Liver (tissue), 9 donors: ENCODE measurements around the gene PLB1. TPM values are rescaled to one million over a fixed set of nuclear protein-coding genes. Genes with fewer than 3 reads are reported as not detected.

Source experiments
- DNase-seq: peaks from one replicate; pipeline ENCODE4 v3.0.0-alpha.2; 2017; ENCODE audit warnings: low spot score
- H3K27ac ChIP-seq, 2 donors: one replicate each; pipeline ENCODE4 v1.7.0; 2013; ENCODE audit warnings: inconsistent platforms in 2 of 2, low read length in 2 of 2, control low read depth in 1 of 2, low read depth in 1 of 2, mild to moderate bottlenecking in 1 of 2
- H3K27me3 ChIP-seq, 4 donors: one replicate each; pipeline versions ENCODE4 v1.6.1 to v1.7.0; 2013; ENCODE audit warnings: low read length in 3 of 4, inconsistent platforms in 1 of 4, mild to moderate bottlenecking in 1 of 4, moderate library complexity in 1 of 4; ENCODE audit not compliant: control insufficient read depth in 4 of 4, insufficient read depth in 4 of 4
- H3K36me3 ChIP-seq, 4 donors: one replicate each; pipeline versions ENCODE4 v1.6.1 to v1.7.0; 2013; ENCODE audit warnings: low read length in 3 of 4, mild to moderate bottlenecking in 3 of 4, low read depth in 1 of 4, moderate library complexity in 1 of 4; ENCODE audit not compliant: control insufficient read depth in 4 of 4, insufficient read depth in 3 of 4
- H3K4me1 ChIP-seq, 4 donors: one replicate each; pipeline versions ENCODE4 v1.6.1 to v1.7.0; 2013; ENCODE audit warnings: low read length in 3 of 4, mild to moderate bottlenecking in 3 of 4, moderate library complexity in 1 of 4; ENCODE audit not compliant: control insufficient read depth in 4 of 4, insufficient read depth in 4 of 4
- H3K4me3 ChIP-seq, 3 donors: one replicate each; pipeline versions ENCODE4 v1.6.1 to v1.7.0; 2013; ENCODE audit warnings: low read length in 3 of 3, control low read depth in 1 of 3, low read depth in 1 of 3, mild to moderate bottlenecking in 1 of 3
- H3K9ac ChIP-seq, 2 donors: one replicate each; pipeline ENCODE4 v1.7.0; 2013; ENCODE audit warnings: low read length in 2 of 2, mild to moderate bottlenecking in 2 of 2, moderate library complexity in 2 of 2, control low read depth in 1 of 2, low read depth in 1 of 2
- H3K9me3 ChIP-seq, 4 donors: one replicate each; pipeline versions ENCODE4 v1.6.1 to v1.7.0; 2013; ENCODE audit warnings: low read length in 3 of 4; ENCODE audit not compliant: control insufficient read depth in 4 of 4
- FOXA1 ChIP-seq: IDR thresholded peaks from 2 replicates; pipeline ENCODE4 v1.6.1; 2016; ENCODE audit warnings: antibody characterized with exemption
- FOXA2 ChIP-seq: IDR thresholded peaks from 2 replicates; pipeline ENCODE4 v1.6.1; 2016; ENCODE audit warnings: antibody characterized with exemption
- HNF4A ChIP-seq, 2 donors: conservative IDR thresholded peaks; 2 replicates each; pipeline ENCODE4 v1.6.1; 2016; ENCODE audit warnings: antibody characterized with exemption in 2 of 2, mild to moderate bottlenecking in 2 of 2
- HNF4G ChIP-seq: IDR thresholded peaks from 2 replicates; pipeline ENCODE4 v1.6.1; 2016; ENCODE audit warnings: antibody characterized with exemption
- JUND ChIP-seq, 2 donors: IDR thresholded peaks; 2 replicates each; pipeline ENCODE4 v1.6.1; 2016; ENCODE audit warnings: antibody characterized with exemption in 2 of 2
- NR2F2 ChIP-seq: IDR thresholded peaks from 2 replicates; pipeline ENCODE4 v1.6.1; 2016; ENCODE audit warnings: antibody characterized with exemption
- RAD21 ChIP-seq, 2 donors: IDR thresholded peaks; 2 replicates each; pipeline ENCODE4 v1.6.1; 2016; ENCODE audit warnings: antibody characterized with exemption in 2 of 2, mild to moderate bottlenecking in 2 of 2
- RXRA ChIP-seq, 2 donors: IDR thresholded peaks; 2 replicates each; pipeline ENCODE4 v1.6.1; 2017 to 2018; ENCODE audit warnings: antibody characterized with exemption in 2 of 2, mild to moderate bottlenecking in 1 of 2
- SP1 ChIP-seq: IDR thresholded peaks from 2 replicates; pipeline ENCODE4 v1.6.1; 2018; ENCODE audit warnings: antibody characterized with exemption, mild to moderate bottlenecking
- TAF1 ChIP-seq: conservative IDR thresholded peaks from 2 replicates; pipeline ENCODE4 v1.6.1; 2016; ENCODE audit warnings: antibody characterized with exemption, mild to moderate bottlenecking
- YY1 ChIP-seq: IDR thresholded peaks from 2 replicates; pipeline ENCODE4 v1.6.1; 2016; ENCODE audit warnings: antibody characterized with exemption, mild to moderate bottlenecking
- WGBS: extraction: QIAGEN DNeasy Blood & Tissue Kit; methylation state at CpG from one replicate; pipeline ENCODE4 v1.1.7; 2013; 5-methylcytosine and 5-hydroxymethylcytosine counted together
- polyA plus RNA-seq, 2 donors: library from polyadenylated mRNA; stranded (reverse) in 1 of 2; unstranded in 1 of 2; fragments of 200-250 nt in 1 of 2; fragments of >200 nt in 1 of 2; fragmentation: Nextera tagmentation in 1 of 2; extraction: Ambion mirVana in 1 of 2; gene quantifications; one replicate each; pipeline versions ENCODE4 v1.2.1 to v1.2.3, GENCODE V29; 2013 to 2015
- total RNA-seq, 2 donors: library from RNA; depleted of rRNA; stranded (reverse); fragments of >200 nt; gene quantifications; one replicate each; pipeline ENCODE4 v1.2.3, GENCODE V29; 2014
- TF ChIP-seq, protein P1 (sequence below): IDR thresholded peaks from 2 replicates; pipeline ENCODE4 v1.6.1; 2016; ENCODE audit warnings: antibody characterized with exemption
- TF ChIP-seq, protein P2 (sequence below): IDR thresholded peaks from 2 replicates; pipeline ENCODE4 v1.6.1; 2016; ENCODE audit warnings: antibody characterized with exemption
- TF ChIP-seq, protein P3 (sequence below): fragments of 150-350 bp; IDR thresholded peaks from 2 replicates; pipeline ENCODE4 v1.5.1; 2017; ENCODE audit warnings: improper control_type of control experiment, low read depth, low read length; ENCODE audit not compliant: missing input control
- TF ChIP-seq, protein P4 (sequence below): IDR thresholded peaks from 2 replicates; pipeline ENCODE4 v1.6.1; 2016; ENCODE audit warnings: antibody characterized with exemption
- donor health status: healthy.
- donor health status: healthy.
- donor health status: healthy.
- donor health status: healthy.
- donor health status: healthy.

Gene PLB1
- total and polyA plus RNA-seq, 4 donors: 0.58 to 4.5 (median 1.6) TPM

DNA sequence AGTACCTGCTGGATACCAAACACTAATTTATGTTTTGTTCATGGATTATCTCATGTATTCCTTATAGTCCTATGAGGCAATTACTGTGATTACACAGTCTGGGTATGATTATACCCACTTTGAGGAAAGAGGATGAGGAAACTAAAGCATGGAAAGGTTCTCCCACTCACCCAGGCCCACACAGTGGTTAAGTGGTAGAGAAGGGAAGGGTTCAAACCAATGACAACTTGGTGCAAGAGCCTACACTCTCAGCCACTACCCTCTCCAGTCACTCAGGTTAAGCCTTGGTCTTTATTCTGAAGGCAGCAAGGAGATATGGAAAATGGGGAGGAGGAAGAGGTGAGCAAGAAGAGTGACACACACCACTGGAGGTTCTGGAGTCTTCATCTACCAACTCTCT lies 191.3 kb downstream of the PLB1 start:
- DNase-seq: no peak
- Histone ChIP-seq H3K27ac (no peak overlapping the region), H3K4me3 (no peak overlapping the region), H3K9me3 (no peaks in the 10 kb centered on the region), H3K27me3 (no peaks in the 10 kb centered on the region), H3K4me1 (peaks cover 0 to 8% (median 6%) of the 10 kb centered on the region in 4 donors), H3K9ac (no peak overlapping the region), H3K36me3 (no peaks in the 10 kb centered on the region)
- TF ChIP-seq, protein P1, sequence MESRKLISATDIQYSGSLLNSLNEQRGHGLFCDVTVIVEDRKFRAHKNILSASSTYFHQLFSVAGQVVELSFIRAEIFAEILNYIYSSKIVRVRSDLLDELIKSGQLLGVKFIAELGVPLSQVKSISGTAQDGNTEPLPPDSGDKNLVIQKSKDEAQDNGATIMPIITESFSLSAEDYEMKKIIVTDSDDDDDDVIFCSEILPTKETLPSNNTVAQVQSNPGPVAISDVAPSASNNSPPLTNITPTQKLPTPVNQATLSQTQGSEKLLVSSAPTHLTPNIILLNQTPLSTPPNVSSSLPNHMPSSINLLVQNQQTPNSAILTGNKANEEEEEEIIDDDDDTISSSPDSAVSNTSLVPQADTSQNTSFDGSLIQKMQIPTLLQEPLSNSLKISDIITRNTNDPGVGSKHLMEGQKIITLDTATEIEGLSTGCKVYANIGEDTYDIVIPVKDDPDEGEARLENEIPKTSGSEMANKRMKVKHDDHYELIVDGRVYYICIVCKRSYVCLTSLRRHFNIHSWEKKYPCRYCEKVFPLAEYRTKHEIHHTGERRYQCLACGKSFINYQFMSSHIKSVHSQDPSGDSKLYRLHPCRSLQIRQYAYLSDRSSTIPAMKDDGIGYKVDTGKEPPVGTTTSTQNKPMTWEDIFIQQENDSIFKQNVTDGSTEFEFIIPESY: no peak
- no peak for TF ChIP-seq JUND (IDR thresholded peaks at IDR 0.05)
- no peak for TF ChIP-seq TAF1
- TF ChIP-seq RAD21 (IDR thresholded peaks at IDR 0.05): no peak
- TF ChIP-seq RXRA (IDR thresholded peaks at IDR 0.05): no peak
- no peak for TF ChIP-seq YY1
- TF ChIP-seq NR2F2: no peak
- TF ChIP-seq, protein P2, sequence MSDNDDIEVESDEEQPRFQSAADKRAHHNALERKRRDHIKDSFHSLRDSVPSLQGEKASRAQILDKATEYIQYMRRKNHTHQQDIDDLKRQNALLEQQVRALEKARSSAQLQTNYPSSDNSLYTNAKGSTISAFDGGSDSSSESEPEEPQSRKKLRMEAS: no peak
- TF ChIP-seq, protein P3, sequence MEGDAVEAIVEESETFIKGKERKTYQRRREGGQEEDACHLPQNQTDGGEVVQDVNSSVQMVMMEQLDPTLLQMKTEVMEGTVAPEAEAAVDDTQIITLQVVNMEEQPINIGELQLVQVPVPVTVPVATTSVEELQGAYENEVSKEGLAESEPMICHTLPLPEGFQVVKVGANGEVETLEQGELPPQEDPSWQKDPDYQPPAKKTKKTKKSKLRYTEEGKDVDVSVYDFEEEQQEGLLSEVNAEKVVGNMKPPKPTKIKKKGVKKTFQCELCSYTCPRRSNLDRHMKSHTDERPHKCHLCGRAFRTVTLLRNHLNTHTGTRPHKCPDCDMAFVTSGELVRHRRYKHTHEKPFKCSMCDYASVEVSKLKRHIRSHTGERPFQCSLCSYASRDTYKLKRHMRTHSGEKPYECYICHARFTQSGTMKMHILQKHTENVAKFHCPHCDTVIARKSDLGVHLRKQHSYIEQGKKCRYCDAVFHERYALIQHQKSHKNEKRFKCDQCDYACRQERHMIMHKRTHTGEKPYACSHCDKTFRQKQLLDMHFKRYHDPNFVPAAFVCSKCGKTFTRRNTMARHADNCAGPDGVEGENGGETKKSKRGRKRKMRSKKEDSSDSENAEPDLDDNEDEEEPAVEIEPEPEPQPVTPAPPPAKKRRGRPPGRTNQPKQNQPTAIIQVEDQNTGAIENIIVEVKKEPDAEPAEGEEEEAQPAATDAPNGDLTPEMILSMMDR: no peak
- no peak for TF ChIP-seq HNF4G
- no peak for TF ChIP-seq SP1
- TF ChIP-seq FOXA1: no peak
- no peak for TF ChIP-seq FOXA2

DNA sequence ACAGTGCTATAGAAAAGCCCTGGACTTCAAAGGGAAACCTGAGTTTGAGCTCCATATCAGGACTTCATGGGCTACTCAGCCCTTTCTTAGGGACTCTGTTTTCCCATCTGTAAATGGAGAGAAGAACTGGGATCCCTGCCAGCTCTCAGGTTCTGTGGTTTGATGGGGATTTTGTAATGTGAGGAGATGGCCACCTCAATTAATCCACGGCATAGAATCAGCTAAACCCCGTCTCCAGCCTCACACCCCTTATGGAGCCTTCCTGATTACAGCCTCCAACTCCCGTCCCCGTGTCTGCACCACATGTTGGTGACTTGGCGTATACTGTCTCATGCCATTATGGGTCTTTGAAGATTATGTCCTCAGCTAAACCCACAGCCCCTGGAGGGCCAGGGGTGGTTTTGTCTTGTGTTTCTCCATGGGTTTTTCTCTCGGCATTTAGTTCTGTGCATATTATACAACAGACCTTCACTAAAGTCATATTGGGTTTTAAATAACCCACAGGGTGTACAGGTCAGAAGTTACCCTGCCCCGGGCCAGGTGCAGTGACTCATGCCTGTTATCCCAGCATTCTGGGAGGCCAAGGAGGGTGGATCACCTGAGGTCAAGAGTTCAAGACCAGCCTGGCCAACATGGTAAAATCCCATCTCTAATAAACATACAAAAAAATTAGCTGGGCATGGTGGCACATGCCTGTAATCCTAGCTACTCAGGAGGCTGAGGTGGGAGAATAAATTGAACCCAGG lies 192.0 kb downstream of the PLB1 start:
- 93% methylated on average over 7 of the region's 7 CpGs for WGBS
- no peaks in the 10 kb centered on the region for H3K9me3 ChIP-seq
- H3K27ac ChIP-seq: no peak overlapping the region
- DNase-seq: no peak
- no peak overlapping the region for H3K4me3 ChIP-seq
- TF ChIP-seq YY1 (no peak), FOXA2 (no peak), RAD21 (IDR thresholded peaks at IDR 0.05) (no peak), FOXA1 (no peak), HNF4A (conservative IDR thresholded peaks at IDR 0.05) (no peak), SP1 (no peak)
- TF ChIP-seq, protein P2: no peak
- TF ChIP-seq, protein P4, sequence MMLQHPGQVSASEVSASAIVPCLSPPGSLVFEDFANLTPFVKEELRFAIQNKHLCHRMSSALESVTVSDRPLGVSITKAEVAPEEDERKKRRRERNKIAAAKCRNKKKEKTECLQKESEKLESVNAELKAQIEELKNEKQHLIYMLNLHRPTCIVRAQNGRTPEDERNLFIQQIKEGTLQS: no peak
- TF ChIP-seq, protein P3: no peak
- no peaks in the 10 kb centered on the region for H3K36me3 ChIP-seq
- H3K27me3 ChIP-seq: no peaks in the 10 kb centered on the region
- H3K9ac ChIP-seq: no peak overlapping the region
- H3K4me1 ChIP-seq: peaks cover 0 to 8% (median 6%) of the 10 kb centered on the region in 4 donors
